HepG2 (cell line): Measurements from ENCODE around the gene WDCP. TPM values are rescaled to one million over a fixed set of nuclear protein-coding genes. Genes with fewer than 3 reads are reported as not detected.
A peak's percentile ranks its signal among the peaks of the same experiment; 100 is the strongest.

ENCODE experiments used
- ADNP ChIP-seq: sonication (generic); formaldehyde crosslinking; IDR thresholded peaks from 2 replicates; pipeline ENCODE4 v1.4.0; 2020; ENCODE audit warnings: missing genetic modification reagents
- AGO1 ChIP-seq: fragments of 200-400 bp; formaldehyde crosslinking; IDR thresholded peaks from 2 replicates; pipeline ENCODE4 v1.6.1; 2017; ENCODE audit warnings: mild to moderate bottlenecking, low read depth, low read length, moderate library complexity; ENCODE audit not compliant: poor library complexity, severe bottlenecking
- CREM ChIP-seq, 2 experiments: sonication (generic) in 1 of 2; formaldehyde crosslinking in 1 of 2; IDR thresholded peaks; 2 replicates each; pipeline versions ENCODE4 v1.4.0 to v1.6.1; 2016 to 2020; ENCODE audit warnings: antibody characterized with exemption in 1 of 2, mild to moderate bottlenecking in 1 of 2, missing genetic modification reagents in 1 of 2
- EP300 ChIP-seq, 3 experiments: sonication (generic) in 1 of 3; formaldehyde crosslinking in 1 of 3; IDR thresholded peaks; 2 replicates each; pipeline versions ENCODE4 v1.5.1 to v1.6.1; 2011 to 2020; ENCODE audit warnings: low read depth in 2 of 3, low read length in 2 of 3, borderline replicate concordance in 1 of 3, improper control_type of control experiment in 1 of 3, mild to moderate bottlenecking in 1 of 3, missing genetic modification reagents in 1 of 3, moderate library complexity in 1 of 3
- GPN1 ChIP-seq: sonication (generic); formaldehyde crosslinking; IDR thresholded peaks from 2 replicates; pipeline ENCODE4 v1.5.1; 2020; ENCODE audit warnings: missing genetic modification reagents, borderline replicate concordance
- HNRNPLL ChIP-seq: fragments of 200-400 bp; formaldehyde crosslinking; IDR thresholded peaks from 2 replicates; pipeline ENCODE4 v1.6.1; 2017; ENCODE audit warnings: mild to moderate bottlenecking, low read depth, low read length; ENCODE audit not compliant: poor library complexity, severe bottlenecking
- IKZF1 ChIP-seq: fragments of 450-650 bp; IDR thresholded peaks from 2 replicates; pipeline ENCODE4 v1.7.1; 2016
- KDM5A ChIP-seq: fragments of 200-600 bp; sonication (generic); IDR thresholded peaks from 2 replicates; pipeline ENCODE4 v1.7.0; 2018; ENCODE audit warnings: antibody characterized with exemption, mild to moderate bottlenecking, low read length, borderline replicate concordance
- KDM6A ChIP-seq: IDR thresholded peaks from 2 replicates; pipeline ENCODE4 v1.6.1; 2016; ENCODE audit warnings: low read depth
- KLF15 ChIP-seq: sonication (generic); formaldehyde crosslinking; IDR thresholded peaks from 2 replicates; pipeline ENCODE4 v1.8.1; 2023; ENCODE audit warnings: borderline replicate concordance, mild to moderate bottlenecking, inconsistent platforms, missing genetic modification reagents, mixed read lengths
- POGZ ChIP-seq: sonication (generic); formaldehyde crosslinking; IDR thresholded peaks from 2 replicates; pipeline ENCODE4 v1.4.0; 2020; ENCODE audit warnings: mild to moderate bottlenecking, missing genetic modification reagents
- SALL1 ChIP-seq: sonication (generic); formaldehyde crosslinking; IDR thresholded peaks from 2 replicates; pipeline ENCODE4 v1.8.0; 2022; ENCODE audit warnings: mild to moderate bottlenecking, missing genetic modification reagents
- SP4 ChIP-seq: sonication (generic); formaldehyde crosslinking; IDR thresholded peaks from 2 replicates; pipeline ENCODE4 v1.8.1; 2023; ENCODE audit warnings: mild to moderate bottlenecking, missing genetic modification reagents
- TBX2 ChIP-seq: sonication (generic); formaldehyde crosslinking; IDR thresholded peaks from 2 replicates; pipeline ENCODE4 v1.5.0; 2020; ENCODE audit warnings: missing genetic modification reagents, mild to moderate bottlenecking, borderline replicate concordance
- TCF7L2 ChIP-seq: IDR thresholded peaks from 2 replicates; pipeline ENCODE4 v1.6.1; 2011; ENCODE audit warnings: mild to moderate bottlenecking, low read depth, low read length, moderate library complexity
- ZBTB42 ChIP-seq: sonication (generic); formaldehyde crosslinking; IDR thresholded peaks from 2 replicates; pipeline ENCODE4 v1.5.0; 2020; ENCODE audit warnings: mild to moderate bottlenecking, missing genetic modification reagents
- ZFP41 ChIP-seq: sonication (generic); formaldehyde crosslinking; IDR thresholded peaks from 2 replicates; pipeline ENCODE4 v1.4.0; 2020; ENCODE audit warnings: mild to moderate bottlenecking, missing genetic modification reagents, borderline replicate concordance
- ZNF143 ChIP-seq: sonication (generic); formaldehyde crosslinking; IDR thresholded peaks from 2 replicates; pipeline ENCODE4 v1.4.0; 2020; ENCODE audit warnings: missing genetic modification reagents
- ZNF510 ChIP-seq: sonication (generic); formaldehyde crosslinking; IDR thresholded peaks from 2 replicates; pipeline ENCODE4 v1.4.0; 2020; ENCODE audit warnings: low read depth, mild to moderate bottlenecking, missing genetic modification reagents
- ZNF720 ChIP-seq: sonication (generic); formaldehyde crosslinking; IDR thresholded peaks from 2 replicates; pipeline ENCODE4 v1.4.0; 2020; ENCODE audit warnings: missing genetic modification reagents
- ZSCAN12 ChIP-seq: sonication (generic); formaldehyde crosslinking; IDR thresholded peaks from 2 replicates; pipeline ENCODE4 v1.9.0; 2021; ENCODE audit warnings: mild to moderate bottlenecking, missing genetic modification reagents
- polyA plus RNA-seq, 8 experiments: library from polyadenylated mRNA; depleted of rRNA in 3 of 8; stranded (reverse) in 7 of 8; unstranded in 1 of 8; fragments of >200 nt; fragmentation: Illumina TruSeq in 4 of 8; extraction: Trizol in 4 of 8; gene quantifications; 2 replicates each; pipeline versions ENCODE4 v1.2.1 to v1.2.3, GENCODE V29; 2011 to 2016; ENCODE audit warnings: low read depth in 4 of 8, missing spikeins in 1 of 8, mixed read lengths in 1 of 8; ENCODE audit not compliant: insufficient read depth in 1 of 8
- total RNA-seq, 5 experiments: library from RNA; depleted of rRNA; stranded (reverse); fragments of >200 nt; fragmentation: Illumina TruSeq; extraction: Trizol; gene quantifications; 2 replicates each; pipeline ENCODE4 v1.2.3, GENCODE V29; 2016; ENCODE audit warnings: low read depth in 1 of 5
- TF ChIP-seq, protein P1 (sequence below): sonication (generic); formaldehyde crosslinking; IDR thresholded peaks from 2 replicates; pipeline ENCODE4 v1.4.0; 2020; ENCODE audit warnings: missing genetic modification reagents
- TF ChIP-seq, protein P2 (sequence below): sonication (generic); formaldehyde crosslinking; IDR thresholded peaks from 2 replicates; pipeline ENCODE4 v1.4.0; 2020; ENCODE audit warnings: missing genetic modification reagents; ENCODE audit errors: not compliant biosample characterization
- TF ChIP-seq, protein P3 (sequence below): sonication (generic); formaldehyde crosslinking; IDR thresholded peaks from 2 replicates; pipeline ENCODE4 v1.8.1; 2023; ENCODE audit warnings: mild to moderate bottlenecking, missing genetic modification reagents

Gene WDCP
- total and polyA plus RNA-seq, 2 of the 13 experiments (the other 11 are each of a cell fraction or from before 2014, with no cell fraction given), result 17.4 to 22.6 TPM

DNA sequence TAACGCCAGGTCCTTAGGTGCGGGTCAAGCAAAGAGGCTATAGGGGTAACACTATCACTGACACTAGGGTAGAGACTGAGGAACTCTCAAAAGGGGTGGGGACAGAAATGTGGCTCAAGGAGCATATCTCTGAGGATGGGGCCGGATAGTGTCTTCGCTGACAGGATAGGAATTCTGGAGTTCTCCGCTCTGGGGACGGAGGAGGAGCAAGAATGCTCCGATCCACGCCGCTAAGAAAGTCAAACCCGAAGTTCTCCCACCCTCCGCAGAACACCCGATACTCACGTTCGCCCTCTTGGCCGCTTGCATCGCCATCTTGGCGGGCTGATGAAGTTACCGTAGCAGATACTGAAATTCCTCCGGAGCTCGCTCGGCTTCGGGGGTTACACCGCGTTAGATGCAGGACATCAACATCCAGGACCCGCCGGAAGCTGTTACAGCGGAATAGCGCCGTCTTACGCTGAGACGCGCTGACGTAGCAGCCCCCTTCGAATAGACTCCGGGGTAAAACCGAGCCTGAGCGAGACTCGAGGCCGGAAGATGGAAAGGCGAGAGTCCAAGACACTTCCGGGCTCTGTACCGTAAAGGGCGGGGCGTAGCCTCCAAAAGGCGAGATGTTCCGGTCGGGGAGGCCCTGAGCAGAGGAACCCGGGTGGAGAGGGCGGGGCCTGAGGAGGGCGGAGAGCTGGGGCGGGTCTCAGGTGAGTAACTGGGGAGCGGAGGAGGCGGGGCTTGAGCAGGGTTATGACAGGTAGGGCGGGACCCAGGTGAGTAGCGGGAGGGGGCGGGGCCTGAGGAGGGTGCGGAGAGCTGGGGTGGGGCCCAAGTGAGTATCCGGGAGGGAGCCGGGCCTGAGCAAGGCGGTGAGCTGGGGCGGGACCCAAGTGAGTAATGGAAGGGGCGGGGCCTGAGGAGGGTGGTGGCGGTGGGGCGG is 29.0 kb upstream of the WDCP start, which contains the start of gene SF3B6 (continued):
- no peak for TF ChIP-seq IKZF1
- TF ChIP-seq TBX2 (CRISPR knock-in tag), result peak; percentile 91
- TF ChIP-seq, protein P1, sequence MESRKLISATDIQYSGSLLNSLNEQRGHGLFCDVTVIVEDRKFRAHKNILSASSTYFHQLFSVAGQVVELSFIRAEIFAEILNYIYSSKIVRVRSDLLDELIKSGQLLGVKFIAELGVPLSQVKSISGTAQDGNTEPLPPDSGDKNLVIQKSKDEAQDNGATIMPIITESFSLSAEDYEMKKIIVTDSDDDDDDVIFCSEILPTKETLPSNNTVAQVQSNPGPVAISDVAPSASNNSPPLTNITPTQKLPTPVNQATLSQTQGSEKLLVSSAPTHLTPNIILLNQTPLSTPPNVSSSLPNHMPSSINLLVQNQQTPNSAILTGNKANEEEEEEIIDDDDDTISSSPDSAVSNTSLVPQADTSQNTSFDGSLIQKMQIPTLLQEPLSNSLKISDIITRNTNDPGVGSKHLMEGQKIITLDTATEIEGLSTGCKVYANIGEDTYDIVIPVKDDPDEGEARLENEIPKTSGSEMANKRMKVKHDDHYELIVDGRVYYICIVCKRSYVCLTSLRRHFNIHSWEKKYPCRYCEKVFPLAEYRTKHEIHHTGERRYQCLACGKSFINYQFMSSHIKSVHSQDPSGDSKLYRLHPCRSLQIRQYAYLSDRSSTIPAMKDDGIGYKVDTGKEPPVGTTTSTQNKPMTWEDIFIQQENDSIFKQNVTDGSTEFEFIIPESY (CRISPR knock-in tag), result peak; percentile 92
- TF ChIP-seq EP300 (IDR thresholded peaks at IDR 0.05; ENCODE audit: low read depth in 2 of 2, low read length in 2 of 2), result peak; percentile 17 to 78; a peak in 2 of 4 replicates
- 0 out of 2 replicates have a peak, but pooled peaks have one; percentile 63 for TF ChIP-seq EP300 (CRISPR knock-in tag; IDR thresholded peaks at IDR 0.05; ENCODE audit: borderline replicate concordance)
- TF ChIP-seq ZNF720 (CRISPR knock-in tag), result peak; percentile 97; the same call in 1 of the 2 replicates
- TF ChIP-seq POGZ (CRISPR knock-in tag), result peak; percentile 99
- peak; percentile 98 for TF ChIP-seq SP4 (CRISPR knock-in tag)
- TF ChIP-seq ZFP41 (CRISPR knock-in tag), result no peak
- no peak for TF ChIP-seq ZSCAN12 (CRISPR knock-in tag)
- TF ChIP-seq, protein P2, sequence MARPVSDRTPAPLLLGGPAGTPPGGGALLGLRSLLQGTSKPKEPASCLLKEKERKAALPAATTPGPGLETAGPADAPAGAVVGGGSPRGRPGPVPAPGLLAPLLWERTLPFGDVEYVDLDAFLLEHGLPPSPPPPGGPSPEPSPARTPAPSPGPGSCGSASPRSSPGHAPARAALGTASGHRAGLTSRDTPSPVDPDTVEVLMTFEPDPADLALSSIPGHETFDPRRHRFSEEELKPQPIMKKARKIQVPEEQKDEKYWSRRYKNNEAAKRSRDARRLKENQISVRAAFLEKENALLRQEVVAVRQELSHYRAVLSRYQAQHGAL, result no peak
- peak; percentile 82; the same call in 1 of the 2 replicates for TF ChIP-seq ZNF510 (CRISPR knock-in tag)
- no peak for TF ChIP-seq ADNP (CRISPR knock-in tag)
- peak; percentile 100 for TF ChIP-seq AGO1
- peak; percentile 75 for TF ChIP-seq ZNF143 (CRISPR knock-in tag)
- TF ChIP-seq KDM5A, result peak; percentile 97
- no peak for TF ChIP-seq GPN1 (CRISPR knock-in tag)
- TF ChIP-seq TCF7L2, result no peak
- 0 out of 2 replicates have a peak, but pooled peaks have one; percentile 34 for TF ChIP-seq ZBTB42 (CRISPR knock-in tag)
- TF ChIP-seq KDM6A (CRISPR knock-in tag), result peak; percentile 49; the same call in 1 of the 2 replicates
- TF ChIP-seq KLF15 (CRISPR knock-in tag), result peak; percentile 44; the same call in 1 of the 2 replicates
- TF ChIP-seq CREM (IDR thresholded peaks at IDR 0.05), result peak; percentile 99
- TF ChIP-seq CREM (CRISPR knock-in tag; IDR thresholded peaks at IDR 0.05), result peak; percentile 89
- TF ChIP-seq HNRNPLL, result peak; percentile 90
- TF ChIP-seq SALL1 (CRISPR knock-in tag), result peak; percentile 98
- TF ChIP-seq, protein P3, sequence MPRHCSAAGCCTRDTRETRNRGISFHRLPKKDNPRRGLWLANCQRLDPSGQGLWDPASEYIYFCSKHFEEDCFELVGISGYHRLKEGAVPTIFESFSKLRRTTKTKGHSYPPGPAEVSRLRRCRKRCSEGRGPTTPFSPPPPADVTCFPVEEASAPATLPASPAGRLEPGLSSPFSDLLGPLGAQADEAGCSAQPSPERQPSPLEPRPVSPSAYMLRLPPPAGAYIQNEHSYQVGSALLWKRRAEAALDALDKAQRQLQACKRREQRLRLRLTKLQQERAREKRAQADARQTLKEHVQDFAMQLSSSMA (CRISPR knock-in tag), result peak; percentile 46; the same call in 1 of the 2 replicates
